ENCODE data around the gene GZF1.

DNA sequence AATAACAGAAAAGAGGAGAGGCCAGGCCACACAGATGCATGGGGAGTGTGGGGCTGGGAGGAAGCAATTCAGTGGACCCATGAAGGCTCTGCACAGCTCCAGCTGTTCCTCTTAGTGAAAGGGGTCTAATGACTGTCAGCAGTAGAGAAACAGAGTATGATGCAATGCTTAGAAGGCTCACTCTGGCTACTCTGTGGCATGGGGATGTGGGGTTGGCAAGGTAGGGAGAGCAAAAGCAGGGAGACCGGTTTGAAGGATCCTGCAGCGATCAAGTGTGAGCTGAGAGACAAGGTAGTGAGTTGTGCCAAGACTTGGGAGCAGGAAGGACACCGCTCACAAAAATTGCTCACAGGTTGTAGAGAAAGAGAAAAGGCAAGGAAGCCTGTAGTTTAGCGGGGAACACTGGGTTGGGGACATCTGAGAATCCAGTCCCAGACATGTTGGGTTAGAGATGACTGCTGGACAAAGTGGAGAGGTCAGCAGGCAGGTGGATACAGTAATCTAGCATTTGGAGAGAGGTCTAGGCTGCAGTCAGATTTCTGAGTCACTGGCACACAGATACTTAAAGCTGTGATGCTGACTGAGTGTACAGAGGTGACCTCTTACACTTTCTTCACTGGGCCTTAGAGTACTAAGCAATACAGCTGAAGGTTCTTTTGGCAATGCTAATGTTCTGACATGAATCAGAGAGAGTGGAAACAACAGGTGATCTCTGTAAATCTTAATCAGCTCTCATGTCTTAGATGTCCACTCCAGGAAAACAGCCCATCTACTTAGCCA, 32.2 kb downstream of the GZF1 start:
- no peak for TF ChIP-seq CTCF (IDR thresholded peaks at IDR 0.05; ENCODE audit: insufficient read depth, low read depth, low read length)
- TF ChIP-seq EZH2 (IDR thresholded peaks at IDR 0.05; ENCODE audit: insufficient read depth, low read length), result no peak

Data from astrocyte (in vitro differentiated cells and primary cell).